ENCODE measurements around the gene PLCG2.

PLCG2 gene

DNA sequence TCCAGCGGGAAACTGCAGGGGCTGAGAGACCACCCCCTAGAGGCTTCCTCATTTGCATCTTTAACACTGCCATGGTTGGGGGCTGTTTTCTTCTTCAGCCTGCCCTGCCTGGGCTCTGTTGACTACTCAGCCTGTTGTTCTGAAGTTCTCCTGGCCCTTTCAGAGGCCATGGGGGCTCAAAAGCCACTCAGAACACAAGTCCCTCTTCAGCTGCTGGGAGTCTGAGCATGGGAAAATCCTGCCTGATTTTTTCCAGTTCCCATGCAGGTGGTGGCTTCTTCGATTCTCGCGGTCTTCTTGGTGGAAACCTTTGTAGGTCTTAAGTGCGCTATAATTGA is 36.3 kb downstream of the PLCG2 start:
- Histone ChIP-seq H3K36me3 (ENCODE audit: control insufficient read depth, insufficient read depth, low read length) (no peaks in the 10 kb centered on the region), H3K4me1 (ENCODE audit: control insufficient read depth, insufficient read depth, low read length) (no peaks in the 10 kb centered on the region), H3K27me3 (ENCODE audit: control insufficient read depth, insufficient read depth, low read length) (no peaks in the 10 kb centered on the region), H3K4me3 (ENCODE audit: low read length) (no peak overlapping the region), H3K27ac (ENCODE audit: low read depth, low read length) (no peak overlapping the region), H3K9ac (ENCODE audit: low read length) (no peak overlapping the region)

DNA sequence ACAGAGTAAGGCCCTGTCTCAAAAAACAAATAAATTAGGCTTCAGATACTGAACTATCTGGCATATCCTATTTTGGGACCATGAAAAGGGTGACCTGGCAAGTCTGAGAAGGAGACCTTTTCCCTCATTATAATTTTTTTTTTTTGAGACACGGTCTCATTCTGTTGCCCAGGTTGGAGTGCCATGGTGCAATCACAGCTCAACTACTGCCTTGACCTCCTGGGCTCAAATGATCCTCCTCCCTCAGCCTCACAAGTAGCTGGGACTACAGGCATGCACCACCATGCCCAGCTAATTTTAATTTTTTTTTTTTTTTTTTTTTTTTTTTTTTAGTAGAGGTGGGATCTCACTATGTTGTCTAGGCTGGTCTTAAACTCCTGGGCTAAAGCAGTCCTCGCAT is 37.3 kb downstream of the PLCG2 start:
- H3K4me1 ChIP-seq (ENCODE audit: control insufficient read depth, insufficient read depth, low read length) = no peaks in the 10 kb centered on the region
- no peaks in the 10 kb centered on the region for H3K36me3 ChIP-seq (ENCODE audit: control insufficient read depth, insufficient read depth, low read length)
- no peak overlapping the region for H3K9ac ChIP-seq (ENCODE audit: low read length)
- no peak overlapping the region for H3K27ac ChIP-seq (ENCODE audit: low read depth, low read length)
- H3K27me3 ChIP-seq (ENCODE audit: control insufficient read depth, insufficient read depth, low read length) = no peaks in the 10 kb centered on the region
- H3K4me3 ChIP-seq (ENCODE audit: low read length) = no peak overlapping the region

DNA sequence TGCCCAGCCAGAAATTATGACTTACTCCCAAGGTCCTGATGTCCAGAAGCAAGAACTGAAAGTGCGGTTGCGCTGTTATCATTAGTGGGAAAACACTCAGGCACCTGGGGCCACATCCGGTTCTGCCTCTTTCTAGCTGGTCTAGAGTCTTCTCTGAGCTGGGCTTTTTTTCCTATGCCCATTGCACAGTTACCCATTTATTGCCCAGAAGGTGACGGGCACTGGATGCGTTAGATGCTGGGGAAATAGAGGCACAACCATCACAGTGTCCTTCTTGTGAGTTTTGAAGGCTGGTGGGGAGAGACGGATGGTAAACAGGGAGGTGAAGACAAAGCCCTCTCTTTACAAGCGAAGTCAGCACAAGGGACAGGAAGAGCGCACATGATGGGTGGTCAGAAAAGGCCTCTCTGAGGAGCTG is 37.7 kb downstream of the PLCG2 start:
- H3K36me3 ChIP-seq (ENCODE audit: control insufficient read depth, insufficient read depth, low read length) = no peaks in the 10 kb centered on the region
- no peaks in the 10 kb centered on the region for H3K4me1 ChIP-seq (ENCODE audit: control insufficient read depth, insufficient read depth, low read length)
- no peaks in the 10 kb centered on the region for H3K27me3 ChIP-seq (ENCODE audit: control insufficient read depth, insufficient read depth, low read length)
- no peak overlapping the region for H3K27ac ChIP-seq (ENCODE audit: low read depth, low read length)
- no peak overlapping the region for H3K9ac ChIP-seq (ENCODE audit: low read length)
- H3K4me3 ChIP-seq (ENCODE audit: low read length) = no peak overlapping the region

DNA sequence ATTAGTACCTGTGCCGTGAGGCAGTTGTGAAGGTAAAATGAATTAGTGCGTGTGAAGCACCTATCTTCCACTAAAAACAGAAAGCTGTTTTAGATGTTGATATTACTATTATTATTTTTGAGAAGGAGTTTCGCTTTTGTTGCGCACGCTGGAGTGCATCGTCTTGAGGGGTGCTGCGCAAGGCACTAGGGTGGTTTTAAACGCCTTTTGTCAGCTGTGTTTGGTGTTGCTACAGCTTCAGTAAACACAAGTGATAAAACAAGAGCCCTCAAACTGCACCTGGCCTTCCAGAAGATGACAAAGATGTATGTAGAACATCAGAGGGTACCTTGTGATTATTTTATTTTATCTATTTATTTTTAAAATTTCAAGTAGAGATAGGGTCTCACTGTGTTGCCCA is 38.2 kb downstream of the PLCG2 start:
- no peak overlapping the region for H3K9ac ChIP-seq (ENCODE audit: low read length)
- no peaks in the 10 kb centered on the region for H3K4me1 ChIP-seq (ENCODE audit: control insufficient read depth, insufficient read depth, low read length)
- H3K4me3 ChIP-seq (ENCODE audit: low read length) = no peak overlapping the region
- no peaks in the 10 kb centered on the region for H3K27me3 ChIP-seq (ENCODE audit: control insufficient read depth, insufficient read depth, low read length)
- no peak overlapping the region for H3K27ac ChIP-seq (ENCODE audit: low read depth, low read length)
- H3K36me3 ChIP-seq (ENCODE audit: control insufficient read depth, insufficient read depth, low read length) = no peaks in the 10 kb centered on the region

DNA sequence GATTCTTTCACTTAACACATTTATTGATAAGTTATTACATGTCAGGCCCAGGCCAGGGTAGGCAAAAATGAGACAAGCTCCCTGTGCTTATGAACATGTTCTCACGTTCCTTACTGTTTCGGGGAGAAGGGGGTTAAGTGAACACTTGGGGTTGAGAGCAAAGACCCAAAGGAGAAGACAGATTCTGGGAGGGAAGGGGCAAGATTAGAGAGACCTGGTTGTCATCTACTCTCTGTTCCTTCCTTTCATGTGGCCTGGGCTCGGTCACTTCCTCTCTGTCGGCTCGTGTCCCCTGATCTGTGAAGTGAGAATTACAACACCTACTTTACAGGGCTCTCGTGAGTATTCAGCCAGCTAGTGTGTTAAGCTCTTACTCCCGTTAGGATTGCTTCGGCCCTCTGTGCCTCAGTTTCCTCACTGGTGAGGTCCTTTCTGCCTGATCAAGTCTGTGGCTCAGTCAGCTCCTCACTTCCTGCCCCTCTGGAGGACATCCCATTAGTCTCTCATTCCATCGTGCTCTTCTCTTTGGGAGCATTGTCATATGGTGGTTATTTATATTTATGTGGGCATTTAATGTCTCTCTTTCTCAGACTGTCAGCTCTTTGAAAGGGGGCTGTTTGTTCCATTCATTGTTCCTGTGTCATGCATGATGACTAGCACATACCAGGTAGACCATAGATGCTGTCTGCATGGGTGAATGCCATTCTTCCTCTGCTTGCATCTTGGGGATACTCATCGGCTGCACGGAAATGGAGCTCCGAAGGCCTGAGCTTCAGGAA is 38.9 kb downstream of the PLCG2 start:
- H3K36me3 ChIP-seq (ENCODE audit: control insufficient read depth, insufficient read depth, low read length) = no peaks in the 10 kb centered on the region
- H3K9ac ChIP-seq (ENCODE audit: low read length) = no peak overlapping the region
- no peak overlapping the region for H3K27ac ChIP-seq (ENCODE audit: low read depth, low read length)
- H3K4me3 ChIP-seq (ENCODE audit: low read length) = no peak overlapping the region
- no peaks in the 10 kb centered on the region for H3K4me1 ChIP-seq (ENCODE audit: control insufficient read depth, insufficient read depth, low read length)
- no peaks in the 10 kb centered on the region for H3K27me3 ChIP-seq (ENCODE audit: control insufficient read depth, insufficient read depth, low read length)

DNA sequence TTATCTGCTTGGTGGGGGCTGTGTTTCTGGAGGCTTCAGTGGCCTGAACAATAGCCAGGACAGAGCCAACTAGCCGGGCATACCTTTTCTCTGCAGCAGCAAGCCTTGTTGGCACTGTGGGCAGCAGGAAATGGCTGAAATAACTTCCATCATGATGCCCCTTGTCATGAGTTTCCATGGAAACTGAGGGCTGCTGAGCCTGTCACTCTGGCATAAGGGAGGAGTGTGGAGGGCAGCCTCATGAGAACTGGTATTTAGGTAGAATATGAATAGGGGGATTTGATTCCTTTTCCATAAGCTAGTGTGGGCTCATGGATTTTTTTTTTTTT is 39.4 kb downstream of the PLCG2 start:
- H3K4me3 ChIP-seq (ENCODE audit: low read length) = no peak overlapping the region
- H3K9ac ChIP-seq (ENCODE audit: low read length) = no peak overlapping the region
- no peaks in the 10 kb centered on the region for H3K36me3 ChIP-seq (ENCODE audit: control insufficient read depth, insufficient read depth, low read length)
- H3K4me1 ChIP-seq (ENCODE audit: control insufficient read depth, insufficient read depth, low read length) = no peaks in the 10 kb centered on the region
- no peak overlapping the region for H3K27ac ChIP-seq (ENCODE audit: low read depth, low read length)
- H3K27me3 ChIP-seq (ENCODE audit: control insufficient read depth, insufficient read depth, low read length) = no peaks in the 10 kb centered on the region

DNA sequence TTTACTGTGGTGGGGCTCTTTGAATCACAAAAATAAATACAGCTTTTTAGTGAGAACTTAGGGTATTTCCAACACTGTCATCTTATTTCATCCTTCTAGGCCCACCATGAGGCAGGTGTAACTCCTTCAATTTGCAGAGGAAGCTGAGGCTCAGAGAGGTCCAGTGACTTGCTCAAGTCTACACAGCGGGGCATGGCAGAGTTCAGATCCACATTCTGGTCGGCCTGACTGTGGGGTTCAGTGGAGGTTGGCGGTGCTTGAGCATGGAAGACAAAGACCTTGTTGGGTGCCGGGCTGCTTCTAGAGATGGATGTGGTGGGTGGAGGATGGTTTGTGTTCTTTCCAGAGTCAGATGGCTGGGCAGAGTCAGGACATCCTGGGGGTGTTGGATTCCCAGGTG is 39.8 kb downstream of the PLCG2 start:
- no peak overlapping the region for H3K9ac ChIP-seq (ENCODE audit: low read length)
- H3K4me1 ChIP-seq (ENCODE audit: control insufficient read depth, insufficient read depth, low read length) = no peaks in the 10 kb centered on the region
- H3K36me3 ChIP-seq (ENCODE audit: control insufficient read depth, insufficient read depth, low read length) = no peaks in the 10 kb centered on the region
- H3K27ac ChIP-seq (ENCODE audit: low read depth, low read length) = no peak overlapping the region
- no peaks in the 10 kb centered on the region for H3K27me3 ChIP-seq (ENCODE audit: control insufficient read depth, insufficient read depth, low read length)
- H3K4me3 ChIP-seq (ENCODE audit: low read length) = no peak overlapping the region

DNA sequence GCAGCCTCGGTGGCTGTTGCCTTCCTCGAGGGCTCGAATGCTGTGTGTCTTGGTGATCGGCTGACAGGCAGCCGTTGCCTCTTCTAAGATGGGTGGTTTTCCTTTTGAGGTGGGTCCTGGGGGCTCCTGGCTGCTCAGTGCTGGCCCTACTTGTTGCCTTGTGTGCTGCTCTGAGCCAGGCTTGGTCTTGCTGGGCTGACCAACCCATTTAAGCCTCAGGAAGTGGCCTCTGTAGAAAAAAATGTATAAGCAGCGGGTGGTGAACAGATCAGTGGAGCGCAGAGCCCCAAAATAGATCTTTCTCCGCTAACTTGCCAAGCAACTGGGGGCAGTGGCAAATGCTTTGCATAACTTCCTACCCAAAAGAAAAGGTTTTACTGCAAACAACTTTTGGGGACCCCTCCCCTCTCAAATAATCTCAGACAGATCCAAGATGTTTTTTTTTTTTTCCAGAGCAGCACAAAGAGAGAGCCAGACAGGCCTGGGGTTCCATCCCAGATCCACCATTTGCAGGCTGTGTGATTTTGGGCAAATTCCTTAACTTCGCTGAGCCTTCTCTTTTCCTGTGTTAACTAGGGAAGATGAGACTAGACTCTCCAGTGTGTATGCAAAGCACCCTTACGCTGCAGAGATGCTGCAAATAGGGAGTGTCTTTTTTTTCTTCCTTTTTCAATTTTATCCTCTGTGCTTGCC is 42.5 kb downstream of the PLCG2 start:
- Histone ChIP-seq H3K27ac (ENCODE audit: low read depth, low read length) (no peak overlapping the region), H3K36me3 (ENCODE audit: control insufficient read depth, insufficient read depth, low read length) (no peaks in the 10 kb centered on the region), H3K9ac (ENCODE audit: low read length) (no peak overlapping the region), H3K27me3 (ENCODE audit: control insufficient read depth, insufficient read depth, low read length) (no peaks in the 10 kb centered on the region), H3K4me3 (ENCODE audit: low read length) (no peak overlapping the region), H3K4me1 (ENCODE audit: control insufficient read depth, insufficient read depth, low read length) (no peaks in the 10 kb centered on the region)

DNA sequence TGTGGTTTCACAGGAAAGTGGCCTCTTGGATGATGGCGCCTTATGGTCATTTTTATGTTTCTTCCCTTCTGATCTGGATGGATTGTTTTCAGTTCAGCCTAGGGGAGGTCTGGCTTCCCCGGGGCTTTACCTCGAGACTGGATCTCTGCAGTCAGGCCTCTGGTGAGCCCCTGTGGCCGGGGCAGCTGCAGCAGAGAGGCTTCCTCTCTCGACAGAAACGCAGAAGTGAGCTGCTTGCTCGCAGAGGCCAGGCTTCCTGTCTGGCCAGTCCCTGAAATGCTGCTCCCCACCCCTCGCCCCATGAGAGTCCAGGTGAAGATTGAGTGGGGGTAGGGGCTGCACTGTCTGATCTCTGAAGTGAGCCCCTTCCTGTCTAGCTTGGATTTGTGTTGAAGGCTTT is 44.0 kb downstream of the PLCG2 start:
- Histone ChIP-seq H3K36me3 (ENCODE audit: control insufficient read depth, insufficient read depth, low read length) (no peaks in the 10 kb centered on the region), H3K27me3 (ENCODE audit: control insufficient read depth, insufficient read depth, low read length) (no peaks in the 10 kb centered on the region), H3K9ac (ENCODE audit: low read length) (no peak overlapping the region), H3K4me3 (ENCODE audit: low read length) (no peak overlapping the region), H3K4me1 (ENCODE audit: control insufficient read depth, insufficient read depth, low read length) (no peaks in the 10 kb centered on the region), H3K27ac (ENCODE audit: low read depth, low read length) (no peak overlapping the region)

DNA sequence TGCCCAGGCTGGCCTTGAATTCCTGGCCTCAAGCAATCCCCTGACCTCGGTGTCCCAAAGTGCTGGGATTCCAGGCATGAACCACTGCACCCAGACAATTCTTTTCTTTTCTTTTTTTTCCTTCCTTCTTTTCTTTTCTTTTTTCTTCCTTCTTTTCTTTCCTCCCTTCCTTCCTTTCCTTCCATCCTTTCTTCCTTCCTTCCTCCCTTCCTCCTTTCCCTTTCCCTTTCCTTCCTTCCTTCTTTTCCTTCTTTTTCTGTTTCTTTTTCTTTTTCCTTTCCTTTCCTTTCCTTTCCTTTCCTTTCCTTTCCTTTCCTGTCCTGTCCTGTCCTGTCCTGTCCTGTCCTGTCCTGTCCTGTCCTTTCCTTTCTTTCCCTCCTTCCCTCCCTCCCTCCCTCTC is 44.6 kb downstream of the PLCG2 start:
- no peak overlapping the region for H3K4me3 ChIP-seq (ENCODE audit: low read length)
- H3K36me3 ChIP-seq (ENCODE audit: control insufficient read depth, insufficient read depth, low read length) = no peaks in the 10 kb centered on the region
- H3K9ac ChIP-seq (ENCODE audit: low read length) = no peak overlapping the region
- no peaks in the 10 kb centered on the region for H3K4me1 ChIP-seq (ENCODE audit: control insufficient read depth, insufficient read depth, low read length)
- H3K27ac ChIP-seq (ENCODE audit: low read depth, low read length) = no peak overlapping the region
- H3K27me3 ChIP-seq (ENCODE audit: control insufficient read depth, insufficient read depth, low read length) = no peaks in the 10 kb centered on the region

DNA sequence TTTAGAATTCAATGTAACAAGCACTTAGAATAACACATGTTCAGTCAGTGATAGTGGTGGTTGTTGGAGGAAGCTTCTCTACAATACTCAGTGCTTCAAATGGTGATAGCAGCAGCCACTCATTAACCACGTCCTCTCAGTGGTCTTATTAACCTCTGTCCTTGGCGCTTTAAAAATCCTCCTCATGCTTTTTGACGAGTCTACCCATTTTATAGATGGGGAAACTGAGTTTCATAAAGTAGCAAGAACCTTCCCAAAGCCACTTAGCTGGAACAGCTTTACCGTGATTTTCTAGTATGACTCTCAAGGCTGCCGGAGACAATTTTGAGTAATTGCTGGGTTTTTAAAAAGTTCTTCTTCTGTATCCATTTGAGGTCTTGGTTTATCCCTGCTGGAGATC is 47.4 kb downstream of the PLCG2 start:
- H3K27ac ChIP-seq (ENCODE audit: low read depth, low read length) = no peak overlapping the region
- H3K4me1 ChIP-seq (ENCODE audit: control insufficient read depth, insufficient read depth, low read length) = no peaks in the 10 kb centered on the region
- H3K36me3 ChIP-seq (ENCODE audit: control insufficient read depth, insufficient read depth, low read length) = no peaks in the 10 kb centered on the region
- no peak overlapping the region for H3K4me3 ChIP-seq (ENCODE audit: low read length)
- no peak overlapping the region for H3K9ac ChIP-seq (ENCODE audit: low read length)
- H3K27me3 ChIP-seq (ENCODE audit: control insufficient read depth, insufficient read depth, low read length) = no peaks in the 10 kb centered on the region

DNA sequence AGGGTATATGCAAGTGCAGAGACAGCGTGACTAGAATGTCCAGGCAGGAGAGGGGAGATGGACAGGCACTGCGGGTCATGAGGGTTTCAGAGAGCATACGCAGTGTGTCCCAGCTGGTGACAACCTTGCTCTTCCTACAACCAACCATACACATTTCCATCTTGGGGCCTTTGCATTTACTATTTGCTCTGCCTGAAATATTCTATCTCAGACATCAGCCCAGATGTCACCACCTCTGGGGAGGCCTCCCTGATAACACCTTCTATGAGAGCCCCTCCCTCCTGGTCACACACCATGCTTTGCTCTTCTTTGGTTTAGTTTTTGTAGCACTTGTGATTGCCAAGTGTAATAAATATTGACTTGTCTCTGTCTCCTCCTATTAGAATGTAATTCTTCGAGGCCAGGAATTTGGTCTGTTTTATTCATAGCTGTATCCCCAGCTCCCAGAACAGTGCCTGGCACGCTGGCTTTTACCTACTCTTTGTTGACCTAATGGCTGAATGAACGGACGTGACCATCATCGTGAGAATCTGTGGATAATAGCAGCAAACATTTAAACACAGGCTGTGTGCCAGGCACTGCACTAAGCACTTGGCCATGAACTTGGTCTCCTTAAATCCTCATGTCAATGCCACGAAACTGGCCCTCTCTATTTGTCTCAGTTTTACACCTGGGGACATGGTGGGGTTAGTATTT is 51.9 kb downstream of the PLCG2 start:
- H3K4me3 ChIP-seq (ENCODE audit: low read length) = no peak overlapping the region
- H3K27ac ChIP-seq (ENCODE audit: low read depth, low read length) = no peak overlapping the region
- H3K9ac ChIP-seq (ENCODE audit: low read length) = no peak overlapping the region

DNA sequence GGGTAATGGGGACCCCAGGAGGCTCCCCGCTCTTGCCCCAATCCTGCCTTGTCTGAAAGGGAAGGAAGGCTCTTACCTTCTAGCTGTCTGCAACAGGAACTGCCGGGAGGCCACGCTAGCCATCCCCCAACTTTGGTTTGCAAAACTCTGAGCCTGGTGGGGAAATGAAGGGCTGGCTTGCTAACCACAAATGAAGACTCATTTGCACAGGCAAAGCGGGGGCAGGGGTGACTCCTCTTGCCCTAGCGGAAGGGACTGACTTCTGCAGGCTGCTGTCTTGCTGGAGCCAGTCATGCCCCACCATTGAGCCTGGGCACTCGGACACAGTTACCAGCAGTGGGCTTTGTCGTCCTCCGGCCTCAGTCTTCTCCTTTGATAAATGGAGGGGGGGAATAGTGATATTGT is 52.6 kb downstream of the PLCG2 start:
- no peaks in the 10 kb centered on the region for H3K4me1 ChIP-seq (ENCODE audit: control insufficient read depth, insufficient read depth, low read length)
- H3K36me3 ChIP-seq (ENCODE audit: control insufficient read depth, insufficient read depth, low read length) = no peaks in the 10 kb centered on the region
- H3K9ac ChIP-seq (ENCODE audit: low read length) = no peak overlapping the region
- H3K27me3 ChIP-seq (ENCODE audit: control insufficient read depth, insufficient read depth, low read length) = no peaks in the 10 kb centered on the region
- no peak overlapping the region for H3K4me3 ChIP-seq (ENCODE audit: low read length)
- no peak overlapping the region for H3K27ac ChIP-seq (ENCODE audit: low read depth, low read length)

More for the DNA sequence above, 51.9 kb downstream of the PLCG2 start:
- no peaks in the 10 kb centered on the region for H3K27me3 ChIP-seq (ENCODE audit: control insufficient read depth, insufficient read depth, low read length)
- H3K4me1 ChIP-seq (ENCODE audit: control insufficient read depth, insufficient read depth, low read length) = no peaks in the 10 kb centered on the region
- H3K36me3 ChIP-seq (ENCODE audit: control insufficient read depth, insufficient read depth, low read length) = no peaks in the 10 kb centered on the region
